DMS153 treated with DMSO at 0.1 percent for 48 hours (cell line): ENCODE data around the gene RPLP2.

ENCODE experiments used
- DNase-seq: peaks from one replicate; lab custom pipeline; 2025; ENCODE audit not compliant: unreplicated experiment; lab: John Stamatoyannopoulos, UW

Gene RPLP2

DNA sequence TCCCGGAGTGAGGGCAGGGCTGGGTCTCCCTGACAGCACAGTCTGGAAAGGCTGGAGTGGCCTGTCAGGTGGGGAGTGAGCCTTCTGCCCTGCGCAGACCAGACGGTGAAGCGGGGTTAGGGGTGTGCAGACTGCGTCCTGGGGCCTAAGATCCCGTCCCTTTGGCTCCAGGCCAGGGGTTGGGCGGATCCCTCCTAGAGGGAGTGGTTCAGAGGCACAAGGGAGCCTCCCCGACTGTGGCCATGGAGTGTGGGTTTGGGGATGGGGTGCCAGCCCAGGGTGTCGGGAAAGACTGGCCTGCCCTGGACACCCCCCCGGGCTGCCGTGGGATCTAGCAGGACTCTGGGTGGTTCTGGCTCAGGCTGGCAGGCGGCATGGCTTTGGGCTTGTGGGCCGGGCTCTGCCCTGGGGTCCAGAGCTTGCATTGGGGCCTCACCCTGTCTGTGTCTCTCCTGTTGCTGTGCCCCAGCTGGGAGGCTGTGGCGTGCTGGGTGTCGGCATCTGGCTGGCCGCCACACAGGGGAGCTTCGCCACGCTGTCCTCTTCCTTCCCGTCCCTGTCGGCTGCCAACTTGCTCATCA lies 52.4 kb downstream of the RPLP2 start:
- DNase-seq: no peak
